Activated naive CD4-positive, alpha-beta T cell treated with anti-CD3 and anti-CD28 coated beads, Interleukin-2, amount 50 U/mL, for 24 hours (primary cell): ENCODE measurements around the gene USP37.

Experiments used
- H3K27ac Mint-ChIP-seq: one replicate; pipeline ENCODE4 v1.8.0; 2021; ENCODE audit warnings: mild to moderate bottlenecking, mixed read lengths
- H3K27me3 Mint-ChIP-seq: one replicate; pipeline ENCODE4 v1.8.0; 2021; ENCODE audit warnings: mixed read lengths
- H3K36me3 Mint-ChIP-seq: one replicate; pipeline ENCODE4 v1.8.0; 2021; ENCODE audit warnings: mixed read lengths
- H3K4me1 Mint-ChIP-seq: one replicate; pipeline ENCODE4 v1.8.0; 2021; ENCODE audit warnings: mixed read lengths
- H3K4me3 Mint-ChIP-seq: one replicate; pipeline ENCODE4 v1.8.0; 2021; ENCODE audit warnings: mild to moderate bottlenecking, mixed read lengths
- H3K9me3 Mint-ChIP-seq: one replicate; pipeline ENCODE4 v1.8.0; 2021; ENCODE audit warnings: mixed read lengths

The USP37 gene

DNA sequence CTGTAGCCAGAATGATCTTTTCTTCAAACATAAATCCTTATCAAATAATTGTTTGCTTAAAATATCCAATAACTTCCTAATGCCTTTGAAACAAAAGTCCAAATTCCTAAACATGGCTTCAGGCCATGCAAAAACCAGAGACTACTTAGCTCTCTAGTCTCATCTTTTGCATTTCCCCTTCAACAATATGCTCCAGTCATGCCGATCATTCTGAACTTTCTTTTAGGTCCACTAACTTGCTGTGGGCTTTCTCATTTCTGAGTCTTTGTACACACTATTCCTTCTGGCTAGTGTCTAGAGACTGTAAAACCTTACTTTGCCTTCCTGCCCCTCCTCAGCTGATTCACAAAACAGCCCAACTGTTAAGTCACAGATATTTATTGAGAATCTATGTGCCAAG lies 97.7 kb downstream of the USP37 start:
- H3K4me3 Mint-ChIP-seq = no peak overlapping the region
- no peaks in the 10 kb centered on the region for H3K9me3 Mint-ChIP-seq
- no peaks in the 10 kb centered on the region for H3K27me3 Mint-ChIP-seq
- no peak overlapping the region for H3K27ac Mint-ChIP-seq
- peaks cover 10% of the 10 kb centered on the region for H3K4me1 Mint-ChIP-seq
- peaks cover 18% of the 10 kb centered on the region for H3K36me3 Mint-ChIP-seq

DNA sequence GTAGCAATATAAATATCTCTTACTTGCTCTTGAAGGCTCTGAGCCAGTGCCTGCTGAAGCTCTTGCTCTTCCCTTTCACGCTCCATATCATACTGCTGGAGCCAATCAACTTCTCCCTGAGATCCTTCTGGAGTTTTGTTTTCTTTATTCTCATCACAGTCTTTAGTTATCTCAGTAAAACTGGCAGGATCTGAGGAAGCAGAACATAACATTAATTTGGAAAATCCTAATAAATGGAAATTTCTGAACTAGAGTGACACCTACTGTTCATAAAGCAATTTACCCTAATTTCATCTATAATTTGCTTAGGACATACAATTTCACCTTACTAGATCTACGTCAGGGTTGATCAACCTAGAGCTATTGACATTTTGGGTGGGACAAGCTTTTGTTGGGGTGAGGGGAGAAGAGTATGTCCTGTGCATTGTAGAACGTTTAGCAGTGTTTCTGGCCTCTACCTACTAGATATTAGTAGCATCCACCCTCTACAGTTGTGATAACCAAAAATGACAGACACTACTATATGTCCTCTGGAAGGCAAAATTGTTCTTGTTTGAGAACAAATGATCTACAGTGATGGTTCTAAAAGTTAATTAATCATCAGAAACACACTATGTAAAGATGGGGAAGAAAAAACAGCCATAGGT lies 102.0 kb downstream of the USP37 start:
- Mint-ChIP-seq H3K36me3 (peaks cover 17% of the 10 kb centered on the region), H3K27ac (no peak overlapping the region), H3K4me3 (no peak overlapping the region), H3K9me3 (no peaks in the 10 kb centered on the region), H3K27me3 (no peaks in the 10 kb centered on the region), H3K4me1 (peaks cover 10% of the 10 kb centered on the region)

DNA sequence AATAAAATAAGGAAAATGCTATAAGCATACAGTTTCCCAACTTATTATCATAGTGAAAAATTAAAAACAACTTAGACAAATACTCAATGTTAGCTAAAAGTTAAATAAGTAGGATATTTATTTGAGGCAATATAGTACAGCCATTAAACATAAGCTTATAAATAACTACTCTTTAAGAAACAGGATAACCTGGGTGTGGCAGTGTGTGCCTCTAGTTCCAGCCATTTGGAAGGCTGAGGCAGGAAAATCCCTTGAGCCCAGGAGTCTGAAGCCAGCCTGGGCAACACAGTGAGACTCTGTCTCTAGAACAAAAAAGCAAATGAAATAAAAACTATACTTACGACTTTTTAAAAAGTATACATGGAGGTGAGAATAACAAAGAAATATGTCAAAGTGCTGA lies 109.6 kb downstream of the USP37 start:
- Mint-ChIP-seq H3K4me1 (peaks cover 3% of the 10 kb centered on the region), H3K9me3 (no peaks in the 10 kb centered on the region), H3K4me3 (no peak overlapping the region), H3K27me3 (no peaks in the 10 kb centered on the region), H3K27ac (no peak overlapping the region), H3K36me3 (peaks cover 31% of the 10 kb centered on the region)

DNA sequence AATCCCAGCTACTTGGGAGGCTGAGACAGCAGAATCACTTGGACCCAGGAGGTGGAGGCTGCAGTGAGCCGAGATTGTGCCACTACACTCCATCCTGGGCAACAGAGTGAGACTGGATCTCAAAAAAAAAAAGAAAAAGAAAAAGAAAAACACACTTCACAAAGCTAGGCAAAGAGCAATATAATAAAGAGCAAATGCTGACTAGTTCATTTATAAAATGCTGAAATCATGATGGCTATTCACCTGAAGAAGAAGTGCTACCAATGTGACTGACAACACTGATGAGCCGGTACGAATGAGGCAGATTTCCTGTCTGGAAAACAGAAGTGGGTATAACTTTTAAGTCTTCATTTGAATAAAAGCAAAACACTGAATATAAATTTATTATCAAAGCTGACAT lies 111.3 kb downstream of the USP37 start:
- H3K27ac Mint-ChIP-seq = no peak overlapping the region
- H3K4me1 Mint-ChIP-seq = peaks cover 3% of the 10 kb centered on the region
- peaks cover 28% of the 10 kb centered on the region for H3K36me3 Mint-ChIP-seq
- H3K9me3 Mint-ChIP-seq = no peaks in the 10 kb centered on the region
- H3K27me3 Mint-ChIP-seq = no peaks in the 10 kb centered on the region
- H3K4me3 Mint-ChIP-seq = no peak overlapping the region

DNA sequence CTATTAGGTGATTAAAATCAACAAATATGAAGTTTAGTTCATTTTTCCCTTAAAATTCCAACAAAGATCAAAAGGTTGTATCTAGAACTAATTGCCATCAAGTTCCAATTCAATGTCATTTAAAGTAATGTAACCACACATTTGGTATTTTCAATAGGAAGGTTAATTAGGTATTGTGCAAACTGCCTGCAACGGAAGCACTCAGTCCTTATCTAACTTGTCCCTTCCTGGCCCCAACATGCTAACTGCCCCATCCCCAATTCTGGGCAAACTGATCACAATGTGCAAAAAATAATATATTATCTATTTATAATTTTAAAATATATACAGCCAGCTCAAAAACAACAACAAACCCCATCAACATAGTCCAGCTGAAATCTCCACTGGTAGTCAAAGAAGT lies 116.1 kb downstream of the USP37 start:
- Mint-ChIP-seq H3K36me3 (peaks cover 32% of the 10 kb centered on the region), H3K27me3 (no peaks in the 10 kb centered on the region), H3K27ac (no peak overlapping the region), H3K4me3 (no peak overlapping the region), H3K4me1 (no peaks in the 10 kb centered on the region), H3K9me3 (no peaks in the 10 kb centered on the region)

DNA sequence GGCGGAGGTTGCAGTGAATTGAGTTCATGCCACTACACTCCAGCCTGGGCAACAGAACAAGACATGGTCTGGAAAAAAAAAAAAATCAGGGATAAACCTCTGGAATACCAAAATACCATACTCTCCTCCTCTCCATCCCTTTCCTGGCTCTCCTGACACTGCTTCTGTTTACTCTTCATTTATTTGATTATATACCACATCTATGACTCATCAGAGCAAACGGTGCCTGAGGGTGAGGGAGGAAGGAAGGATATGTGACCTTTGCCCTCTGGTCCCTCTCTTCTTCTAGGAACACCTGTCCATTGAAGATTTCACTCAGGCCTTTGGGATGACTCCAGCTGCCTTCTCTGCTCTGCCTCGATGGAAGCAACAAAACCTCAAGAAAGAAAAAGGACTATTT lies 119.2 kb downstream of the USP37 start:
- no peaks in the 10 kb centered on the region for H3K9me3 Mint-ChIP-seq
- no peaks in the 10 kb centered on the region for H3K4me1 Mint-ChIP-seq
- peaks cover 15% of the 10 kb centered on the region for H3K36me3 Mint-ChIP-seq
- H3K27ac Mint-ChIP-seq = no peak overlapping the region
- H3K27me3 Mint-ChIP-seq = no peaks in the 10 kb centered on the region
- H3K4me3 Mint-ChIP-seq = no peak overlapping the region

DNA sequence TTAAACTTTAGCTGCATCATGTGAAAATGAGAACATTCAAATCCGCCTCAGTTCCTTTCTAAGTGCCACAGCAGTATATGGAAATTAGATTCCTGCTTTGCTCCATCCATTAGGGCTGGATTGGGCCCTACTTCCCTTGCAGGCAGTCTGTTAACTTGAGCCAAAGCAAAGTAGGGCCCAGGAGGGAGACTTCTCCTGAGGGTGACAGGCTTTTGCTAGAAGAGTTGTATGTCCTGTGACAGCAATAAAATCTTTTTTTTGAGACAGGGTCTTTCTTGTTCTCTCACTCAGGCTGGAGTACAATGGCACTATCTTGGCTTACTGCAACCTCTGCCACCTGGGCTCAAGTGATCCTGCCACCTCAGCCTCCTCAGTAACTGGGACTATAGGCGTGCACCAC lies 121.1 kb downstream of the USP37 start:
- no peaks in the 10 kb centered on the region for H3K27me3 Mint-ChIP-seq
- no peaks in the 10 kb centered on the region for H3K9me3 Mint-ChIP-seq
- peaks cover 9% of the 10 kb centered on the region for H3K36me3 Mint-ChIP-seq
- H3K4me1 Mint-ChIP-seq = no peaks in the 10 kb centered on the region
- H3K27ac Mint-ChIP-seq = no peak overlapping the region
- H3K4me3 Mint-ChIP-seq = no peak overlapping the region

DNA sequence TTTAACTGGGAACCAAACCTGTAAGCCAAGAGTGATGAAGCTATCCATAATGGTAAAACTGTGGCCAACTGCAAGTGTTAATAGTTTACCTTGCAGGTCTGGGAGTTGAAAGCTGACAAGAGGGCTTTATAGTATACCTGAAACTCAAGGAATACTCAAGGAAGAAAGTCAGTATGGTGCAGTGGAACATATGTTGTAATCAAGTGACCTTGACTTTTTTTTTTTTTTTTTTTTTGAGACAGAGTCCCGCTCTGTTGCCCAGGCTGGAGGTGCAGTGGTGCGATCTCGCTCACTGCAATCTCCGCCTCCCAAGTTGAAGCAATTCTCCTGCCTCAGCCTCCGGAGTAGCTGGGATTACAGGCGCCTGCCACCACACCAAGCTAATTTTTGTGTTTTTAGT lies 121.6 kb downstream of the USP37 start:
- no peaks in the 10 kb centered on the region for H3K4me1 Mint-ChIP-seq
- H3K4me3 Mint-ChIP-seq = no peak overlapping the region
- H3K36me3 Mint-ChIP-seq = peaks cover 9% of the 10 kb centered on the region
- no peaks in the 10 kb centered on the region for H3K27me3 Mint-ChIP-seq
- no peak overlapping the region for H3K27ac Mint-ChIP-seq
- H3K9me3 Mint-ChIP-seq = no peaks in the 10 kb centered on the region

DNA sequence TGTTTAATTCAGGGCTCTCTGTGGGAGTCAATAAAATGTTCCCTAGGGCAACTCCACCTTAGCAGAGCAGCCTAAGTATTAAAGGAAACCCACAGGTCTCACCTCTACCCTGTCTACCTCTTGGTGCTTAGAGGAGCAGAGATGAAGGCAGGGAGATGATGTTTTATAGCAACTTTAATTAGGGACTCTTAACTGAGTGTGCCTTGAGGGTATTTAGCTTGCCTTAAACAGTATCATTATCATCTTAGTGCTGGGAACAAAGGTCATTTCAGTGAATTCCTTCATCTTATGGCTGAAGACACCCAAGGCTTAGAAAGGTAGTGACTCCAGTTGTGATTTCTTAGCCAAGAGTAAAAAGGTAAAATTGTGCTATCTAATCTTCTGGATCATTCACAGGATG lies 122.5 kb downstream of the USP37 start:
- Mint-ChIP-seq H3K9me3 (no peaks in the 10 kb centered on the region), H3K4me3 (no peak overlapping the region), H3K27me3 (no peaks in the 10 kb centered on the region), H3K36me3 (peaks cover 9% of the 10 kb centered on the region), H3K4me1 (no peaks in the 10 kb centered on the region), H3K27ac (no peak overlapping the region)

DNA sequence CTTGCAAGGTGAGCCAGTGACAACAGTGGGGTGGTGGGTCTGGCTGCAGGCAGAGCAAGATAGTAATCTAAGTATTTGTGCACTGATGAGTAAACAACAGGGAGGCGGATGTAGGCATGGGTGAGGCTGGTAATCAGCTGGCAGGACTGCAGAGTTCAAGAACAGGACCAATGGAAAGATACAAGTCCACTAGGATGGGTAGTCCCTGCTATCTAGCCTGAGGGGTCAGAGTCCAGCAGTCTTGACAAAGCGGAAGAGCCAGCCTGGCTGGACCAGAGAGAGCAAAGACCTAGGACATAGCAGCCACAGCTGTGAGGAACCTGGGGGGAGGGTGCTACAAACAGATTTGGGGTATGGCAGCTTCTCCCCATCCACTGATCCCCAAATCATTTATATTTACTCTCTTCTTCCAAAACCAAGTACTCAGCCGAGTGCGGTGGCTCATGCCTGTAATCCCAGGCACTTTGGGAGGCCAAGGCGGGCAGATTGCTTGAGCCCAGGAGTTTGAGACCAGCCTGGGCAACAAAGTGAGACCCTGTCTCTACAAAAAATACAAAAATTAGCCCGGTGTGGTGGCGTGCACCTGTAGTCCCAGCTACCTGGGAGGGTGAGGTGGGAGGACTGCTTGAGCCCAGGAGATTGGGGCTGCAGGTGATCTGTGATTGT lies 123.3 kb downstream of the USP37 start:
- H3K27me3 Mint-ChIP-seq = no peaks in the 10 kb centered on the region
- H3K4me3 Mint-ChIP-seq = no peak overlapping the region
- no peaks in the 10 kb centered on the region for H3K9me3 Mint-ChIP-seq
- H3K4me1 Mint-ChIP-seq = no peaks in the 10 kb centered on the region
- H3K36me3 Mint-ChIP-seq = peaks cover 9% of the 10 kb centered on the region
- H3K27ac Mint-ChIP-seq = no peak overlapping the region

DNA sequence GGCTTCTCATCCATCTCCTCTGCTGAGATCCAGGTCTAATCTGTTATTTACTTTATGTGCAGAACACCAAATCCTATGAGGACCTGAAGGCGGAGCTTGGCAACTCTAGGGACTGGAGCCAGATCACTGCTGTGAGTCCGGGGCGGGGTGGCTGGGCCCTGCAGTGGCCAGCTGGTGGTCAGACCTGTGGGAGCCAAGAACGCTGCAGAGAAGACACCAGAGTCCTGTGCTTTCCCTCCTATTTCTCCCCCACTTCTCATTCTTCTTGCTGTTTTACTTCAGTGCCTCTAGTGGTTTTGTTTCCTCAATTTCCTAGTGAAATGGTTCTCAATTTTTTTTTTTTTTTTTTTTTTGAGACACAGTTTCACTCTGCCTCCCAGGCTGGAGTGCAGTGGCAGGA lies 129.6 kb downstream of the USP37 start:
- no peak overlapping the region for H3K27ac Mint-ChIP-seq
- H3K27me3 Mint-ChIP-seq = no peaks in the 10 kb centered on the region
- H3K4me1 Mint-ChIP-seq = no peaks in the 10 kb centered on the region
- H3K36me3 Mint-ChIP-seq = no peaks in the 10 kb centered on the region
- no peak overlapping the region for H3K4me3 Mint-ChIP-seq
- no peaks in the 10 kb centered on the region for H3K9me3 Mint-ChIP-seq

DNA sequence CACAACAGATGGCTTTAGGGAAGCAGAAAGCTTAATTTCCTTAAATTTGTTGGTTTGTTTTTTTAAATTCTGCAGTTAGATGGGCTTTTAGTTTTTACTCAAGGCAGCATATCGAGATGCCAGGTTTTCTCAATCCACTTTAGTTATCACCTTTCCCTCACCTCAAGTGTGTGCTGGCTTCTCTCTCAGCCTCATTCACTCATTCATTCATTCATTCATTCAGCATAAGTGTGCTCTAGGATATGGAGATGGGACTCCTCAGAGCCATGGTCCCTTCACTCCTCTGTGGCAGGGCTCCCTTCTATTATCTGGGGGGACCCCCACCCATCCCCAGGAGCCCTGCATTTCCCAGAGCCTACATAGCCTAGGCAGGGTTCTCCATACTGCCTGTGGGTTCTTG lies 130.2 kb downstream of the USP37 start:
- H3K27me3 Mint-ChIP-seq = no peaks in the 10 kb centered on the region
- H3K4me1 Mint-ChIP-seq = no peaks in the 10 kb centered on the region
- no peaks in the 10 kb centered on the region for H3K9me3 Mint-ChIP-seq
- no peak overlapping the region for H3K4me3 Mint-ChIP-seq
- H3K36me3 Mint-ChIP-seq = no peaks in the 10 kb centered on the region
- no peak overlapping the region for H3K27ac Mint-ChIP-seq

DNA sequence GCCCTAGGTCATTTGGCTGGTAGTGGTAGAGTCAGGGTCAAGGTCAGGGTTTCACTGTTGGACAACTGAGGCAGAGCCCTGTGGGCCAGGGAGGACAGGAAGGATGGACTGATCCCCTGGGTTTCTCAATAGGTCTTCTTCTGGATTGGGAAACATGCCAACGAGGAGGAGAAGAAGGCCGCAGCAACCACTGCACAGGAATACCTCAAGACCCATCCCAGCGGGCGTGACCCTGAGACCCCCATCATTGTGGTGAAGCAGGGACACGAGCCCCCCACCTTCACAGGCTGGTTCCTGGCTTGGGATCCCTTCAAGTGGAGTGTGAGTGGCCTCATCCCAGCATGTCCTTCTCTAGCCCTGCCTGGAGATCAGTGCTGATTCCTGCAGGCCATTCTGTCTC lies 131.2 kb downstream of the USP37 start:
- no peaks in the 10 kb centered on the region for H3K9me3 Mint-ChIP-seq
- no peaks in the 10 kb centered on the region for H3K27me3 Mint-ChIP-seq
- no peak overlapping the region for H3K4me3 Mint-ChIP-seq
- peaks cover 2% of the 10 kb centered on the region for H3K36me3 Mint-ChIP-seq
- H3K4me1 Mint-ChIP-seq = no peaks in the 10 kb centered on the region
- H3K27ac Mint-ChIP-seq = no peak overlapping the region

DNA sequence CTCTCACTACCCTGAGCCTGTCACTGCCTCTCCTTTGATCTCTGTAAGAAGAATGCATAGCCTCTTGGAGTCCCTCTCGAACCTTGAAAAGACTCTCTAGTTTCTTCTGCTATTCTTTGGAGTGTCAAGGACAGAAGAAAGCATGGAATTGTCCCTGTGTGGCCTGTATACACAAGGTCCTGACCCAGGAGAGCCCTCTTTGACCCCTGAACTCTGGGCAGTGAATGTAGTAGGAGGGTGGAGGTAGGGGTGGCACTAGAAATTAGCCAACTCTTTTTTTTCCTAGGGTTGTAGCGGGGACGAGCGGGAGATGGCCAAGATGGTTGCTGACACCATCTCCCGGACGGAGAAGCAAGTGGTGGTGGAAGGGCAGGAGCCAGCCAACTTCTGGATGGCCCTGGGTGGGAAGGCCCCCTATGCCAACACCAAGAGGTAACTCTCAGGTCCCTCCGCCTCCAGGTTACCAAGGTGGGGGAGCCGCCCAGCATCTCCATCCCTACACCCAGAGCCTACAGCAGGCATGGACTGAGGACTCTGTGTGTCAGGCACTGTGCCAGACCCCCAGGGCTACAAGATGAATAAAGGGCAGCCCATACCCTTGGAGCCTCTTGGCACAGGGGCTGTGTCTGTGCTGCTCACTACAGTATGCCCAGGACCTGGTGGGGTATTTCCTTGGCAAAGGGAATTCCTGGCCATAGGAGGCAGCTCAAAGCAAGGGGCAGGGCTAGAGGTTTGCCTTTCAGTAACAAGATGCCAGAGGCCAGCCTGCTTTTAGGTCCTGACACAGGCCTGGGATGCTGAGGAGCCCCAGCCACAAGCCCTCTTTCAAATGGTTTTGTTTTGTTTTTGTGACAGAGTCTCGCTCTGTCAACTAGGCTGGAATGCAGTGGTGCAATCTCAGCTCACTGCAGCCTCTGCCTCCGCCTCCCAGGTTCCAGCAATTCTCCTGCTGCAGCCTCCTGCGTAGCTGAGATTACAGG lies 132.9 kb downstream of the USP37 start:
- no peak overlapping the region for H3K4me3 Mint-ChIP-seq

DNA sequence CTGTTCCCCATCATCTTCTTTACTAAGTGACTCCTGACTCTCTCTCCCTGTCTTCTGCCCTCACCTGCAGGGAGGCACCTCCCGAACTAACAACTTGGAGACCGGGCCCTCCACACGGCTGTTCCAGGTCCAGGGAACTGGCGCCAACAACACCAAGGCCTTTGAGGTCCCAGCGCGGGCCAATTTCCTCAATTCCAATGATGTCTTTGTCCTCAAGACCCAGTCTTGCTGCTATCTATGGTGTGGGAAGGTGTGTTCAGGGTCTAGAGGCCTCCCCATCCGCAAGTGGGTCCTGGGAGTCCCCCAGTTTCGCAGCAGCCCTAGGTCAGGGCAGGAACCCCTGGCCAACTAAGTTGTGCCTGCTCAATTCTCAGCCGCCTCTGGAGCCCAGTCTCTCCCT lies 133.7 kb downstream of the USP37 start:
- peaks cover 2% of the 10 kb centered on the region for H3K36me3 Mint-ChIP-seq

More for the DNA sequence above, 132.9 kb downstream of the USP37 start:
- Mint-ChIP-seq H3K27me3 (no peaks in the 10 kb centered on the region), H3K4me1 (no peaks in the 10 kb centered on the region), H3K27ac (no peak overlapping the region), H3K36me3 (peaks cover 2% of the 10 kb centered on the region), H3K9me3 (no peaks in the 10 kb centered on the region)

More for the DNA sequence above, 133.7 kb downstream of the USP37 start:
- Mint-ChIP-seq H3K4me1 (no peaks in the 10 kb centered on the region), H3K4me3 (no peak overlapping the region), H3K27ac (no peak overlapping the region), H3K27me3 (no peaks in the 10 kb centered on the region), H3K9me3 (no peaks in the 10 kb centered on the region)
